GM18907 (cell line): ENCODE measurements around the gene ABL2.
"Not testable (repeated sequence)": the region's sequence is repeated elsewhere in the genome, so short reads cannot be mapped to it uniquely, and the experiment has no call there.

Experiments used
- ATAC-seq: cut with Tn5 transposase; IDR thresholded peaks from one replicate; pipeline ENCODE4 v1.9.1; 2021; ENCODE audit warnings: mild to moderate bottlenecking, moderate library complexity; ENCODE audit not compliant: unreplicated experiment

ABL2 gene

DNA sequence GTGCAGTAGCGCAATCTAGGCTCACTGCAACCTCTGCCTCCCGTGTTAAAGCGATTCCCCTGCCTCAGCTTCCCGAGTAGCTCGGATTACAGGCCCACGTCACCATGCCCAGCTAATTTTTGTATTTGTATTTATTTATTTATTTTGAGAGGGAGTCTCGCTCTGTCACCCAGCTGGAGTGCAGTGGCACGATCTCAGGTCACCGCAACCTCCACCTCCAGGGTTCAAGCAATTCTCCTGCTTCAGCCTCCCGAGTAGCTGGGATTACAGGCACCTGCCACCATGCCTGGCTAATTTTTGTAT is 59.1 kb downstream of the ABL2 start:
- not testable (repeated sequence) for ATAC-seq

DNA sequence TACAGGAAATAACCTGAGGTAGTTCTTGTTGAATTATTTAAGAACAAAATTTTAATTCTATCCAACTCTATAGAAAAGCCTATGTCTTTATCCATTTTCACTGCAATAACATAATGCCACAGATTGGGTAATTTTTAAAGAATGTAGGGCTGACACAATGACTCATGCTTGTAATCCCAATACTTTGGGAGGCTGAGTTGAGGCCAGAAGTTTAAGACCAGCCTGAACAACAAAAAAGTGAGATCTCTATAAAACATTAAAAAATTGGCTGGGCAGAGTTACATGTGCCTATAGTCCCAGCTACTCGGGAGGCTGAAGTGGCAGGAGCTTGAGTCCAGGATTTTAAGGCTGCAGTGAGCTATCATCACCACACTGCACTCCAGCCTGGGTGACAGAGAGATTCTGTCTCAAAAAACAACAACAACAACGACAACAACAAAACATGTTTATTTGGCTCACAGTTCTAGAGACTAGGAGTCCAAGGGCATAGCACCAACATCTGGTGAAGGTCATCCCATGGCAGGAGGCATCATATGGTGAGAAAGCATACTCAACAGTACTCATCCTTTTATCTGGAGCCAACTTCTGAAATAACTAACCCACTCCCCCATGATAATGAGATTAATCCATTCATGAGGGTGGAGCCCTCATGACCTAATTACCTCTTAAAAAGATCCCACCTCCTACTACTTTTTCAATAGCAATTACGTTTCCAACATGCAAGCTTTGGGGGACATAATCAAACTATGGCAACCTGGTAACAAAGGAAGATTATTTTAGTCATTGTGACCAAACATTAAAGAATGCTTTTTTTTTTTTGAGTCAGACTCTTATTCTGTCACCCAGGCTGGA is 59.6 kb downstream of the ABL2 start:
- no peak for ATAC-seq

- no peak for ATAC-seq
These were observed 60.9 kb downstream of the ABL2 start for GRCh38 chr1:179168536-179168935.

- ATAC-seq, result no peak
These were observed 61.5 kb downstream of the ABL2 start for GRCh38 chr1:179167955-179168354.

DNA sequence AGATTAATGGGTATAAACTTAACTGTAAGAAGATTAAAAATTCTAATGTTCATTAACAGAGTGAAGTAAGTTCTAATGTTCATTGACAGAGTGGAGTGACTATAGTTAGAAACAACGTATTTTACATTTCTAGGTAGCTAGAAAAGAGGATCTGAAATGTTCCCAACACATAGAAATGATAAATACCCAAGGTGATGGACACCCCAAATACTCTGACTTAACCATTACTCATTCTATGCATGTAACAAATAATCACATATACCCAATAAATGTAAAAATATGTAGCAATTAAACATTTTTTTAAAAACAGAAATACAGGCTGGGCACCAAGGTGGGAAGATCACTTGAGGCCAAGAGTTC is 62.1 kb downstream of the ABL2 start:
- ATAC-seq, result peak; percentile 57

- ATAC-seq, result peak; percentile 17
These were observed 62.6 kb downstream of the ABL2 start for GRCh38 chr1:179166663-179167417.

- no peak for ATAC-seq
These were observed 65.0 kb downstream of the ABL2 start for GRCh38 chr1:179164494-179164893.

DNA sequence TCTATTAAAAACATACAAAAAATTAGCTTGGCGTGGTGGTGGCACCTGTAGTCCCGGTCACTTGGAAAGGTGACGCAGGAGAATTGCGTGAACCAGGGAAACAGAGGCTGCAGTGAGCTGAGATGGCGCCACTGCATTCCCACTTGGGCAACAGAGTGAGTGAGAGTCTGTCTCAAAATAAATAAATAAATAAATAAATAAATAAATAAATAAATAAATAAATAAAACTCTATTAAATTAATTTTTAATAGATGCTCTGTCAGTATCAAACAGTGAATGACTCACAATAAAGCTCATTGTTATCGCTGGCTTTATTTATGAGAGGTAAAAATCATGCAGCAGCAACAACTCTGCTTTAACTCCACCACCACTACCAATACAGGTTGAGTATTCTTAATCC is 72.8 kb downstream of the ABL2 start:
- ATAC-seq, result no peak

DNA sequence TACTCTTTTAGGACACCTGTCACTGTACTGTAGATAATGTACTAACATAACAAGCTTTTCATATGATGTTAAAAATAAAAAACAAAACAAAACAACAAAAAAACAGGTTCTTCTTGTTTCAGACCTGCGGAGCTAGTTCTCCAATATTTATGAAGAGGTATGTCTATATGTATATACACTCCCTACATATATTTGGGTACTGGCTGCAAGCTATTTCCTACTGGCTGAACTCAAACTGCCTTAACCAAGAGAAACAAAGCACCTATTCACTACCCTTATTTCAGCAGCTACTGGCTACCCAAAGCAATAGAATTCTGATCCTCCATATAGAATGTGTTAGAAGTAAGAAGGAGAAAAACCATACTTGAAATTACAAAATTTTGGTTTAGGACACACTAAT is 73.5 kb downstream of the ABL2 start:
- no peak for ATAC-seq

GRCh38 chr1:179155615-179156014 is 73.9 kb downstream of the ABL2 start:
- no peak for ATAC-seq

DNA sequence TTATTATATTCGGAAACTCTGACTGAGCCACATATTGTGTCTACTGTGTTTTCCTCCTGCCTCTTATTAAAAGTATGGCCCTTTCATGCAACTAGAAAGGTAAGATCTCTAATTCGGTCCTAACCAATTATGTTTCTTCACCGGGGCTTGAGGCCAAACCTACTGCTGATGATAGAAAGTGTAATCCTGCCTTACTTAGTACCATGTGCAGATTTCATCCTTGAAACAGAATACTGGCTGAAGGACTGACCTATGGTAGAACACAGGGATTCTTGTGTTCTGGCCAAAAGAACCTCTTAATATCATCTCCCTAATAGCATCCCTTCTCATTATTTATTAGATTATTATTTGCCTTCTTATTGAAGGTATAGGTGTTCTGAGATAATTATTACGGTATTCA is 75.0 kb downstream of the ABL2 start:
- ATAC-seq, result no peak

DNA sequence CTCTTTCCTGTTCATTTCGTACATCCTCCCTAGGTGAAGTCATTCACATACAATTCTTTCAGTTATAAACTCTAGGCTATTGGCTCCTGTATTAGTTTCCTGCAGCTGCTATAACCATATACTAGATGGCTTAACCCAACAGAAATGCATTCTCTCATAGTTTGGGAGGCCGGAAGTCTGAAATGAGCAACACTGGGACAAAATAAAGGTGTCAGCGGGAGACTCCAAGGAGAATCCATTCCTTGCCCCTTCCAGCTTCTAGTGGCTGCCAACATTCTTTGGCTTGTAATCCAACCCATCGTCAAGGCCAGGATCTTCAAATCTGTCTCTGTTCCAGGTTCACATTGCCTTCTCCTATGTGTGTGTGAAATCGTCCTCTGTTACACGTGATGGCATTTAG is 76.3 kb downstream of the ABL2 start:
- ATAC-seq, result no peak

DNA sequence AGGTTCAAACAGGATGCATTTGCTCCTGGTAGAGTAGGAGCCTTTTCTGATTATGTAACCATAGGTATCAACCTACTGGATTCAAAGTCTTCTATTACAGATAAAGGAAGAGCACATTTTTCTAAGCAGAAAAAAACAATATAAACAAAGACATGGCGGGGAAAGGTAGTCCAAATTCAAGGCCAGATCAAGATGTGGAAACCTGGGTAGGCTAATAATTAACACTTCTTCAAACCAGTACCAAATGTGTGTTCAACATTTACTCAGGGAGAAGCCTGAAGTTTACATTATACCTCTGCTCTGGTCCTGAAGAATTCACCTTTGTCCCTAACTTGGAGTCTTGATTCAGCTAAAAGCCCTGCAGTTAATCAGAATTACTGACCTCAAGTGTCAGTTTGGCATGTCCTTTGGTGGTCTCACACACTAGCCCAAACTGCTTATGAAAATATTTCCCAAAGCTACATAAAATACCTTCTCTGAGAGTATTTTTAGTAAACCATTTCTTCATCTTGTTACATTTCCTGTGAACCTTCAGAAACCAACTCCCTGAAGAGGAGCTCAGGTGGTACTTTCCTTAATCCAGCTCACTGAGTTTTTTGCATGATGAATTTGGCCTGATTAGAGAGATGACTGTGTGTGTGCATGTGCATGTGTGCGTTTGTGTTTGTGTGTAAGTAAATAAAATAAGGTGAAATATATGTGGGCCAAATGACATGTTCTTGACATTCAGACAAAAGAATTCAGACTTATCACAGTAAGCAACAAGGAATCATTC is 77.4 kb downstream of the ABL2 start:
- peak; percentile 78 for ATAC-seq

GRCh38 chr1:179146911-179147310 is 82.6 kb downstream of the ABL2 start:
- no peak for ATAC-seq

GRCh38 chr1:179146476-179146875 is 83.0 kb downstream of the ABL2 start:
- no peak for ATAC-seq

GRCh38 chr1:179145521-179145920 is 84.0 kb downstream of the ABL2 start:
- ATAC-seq, result no peak

DNA sequence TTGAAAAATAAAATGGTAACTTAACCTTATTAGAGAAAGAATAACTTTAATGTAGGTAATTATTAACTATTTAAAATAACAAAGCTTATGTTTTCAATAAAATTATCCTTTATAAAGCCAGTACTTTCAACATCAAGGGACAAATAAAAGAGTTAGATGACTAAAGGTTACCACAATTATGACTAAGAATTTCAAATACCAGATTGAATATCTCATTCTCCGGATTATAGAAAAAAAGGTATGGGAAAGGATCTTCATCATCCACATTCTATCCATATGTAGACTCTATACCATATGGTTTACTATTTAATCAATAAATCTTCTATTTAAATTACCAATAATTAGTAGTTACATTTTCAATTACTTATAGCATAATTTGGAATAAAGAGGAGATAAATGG is 84.9 kb downstream of the ABL2 start:
- ATAC-seq, result no peak

- ATAC-seq, result no peak
These were observed 86.2 kb downstream of the ABL2 start for GRCh38 chr1:179143322-179143721.

GRCh38 chr1:179142889-179143299 is 86.6 kb downstream of the ABL2 start:
- ATAC-seq, result no peak

GRCh38 chr1:179141592-179142251 is 87.8 kb downstream of the ABL2 start:
- ATAC-seq, result no peak

DNA sequence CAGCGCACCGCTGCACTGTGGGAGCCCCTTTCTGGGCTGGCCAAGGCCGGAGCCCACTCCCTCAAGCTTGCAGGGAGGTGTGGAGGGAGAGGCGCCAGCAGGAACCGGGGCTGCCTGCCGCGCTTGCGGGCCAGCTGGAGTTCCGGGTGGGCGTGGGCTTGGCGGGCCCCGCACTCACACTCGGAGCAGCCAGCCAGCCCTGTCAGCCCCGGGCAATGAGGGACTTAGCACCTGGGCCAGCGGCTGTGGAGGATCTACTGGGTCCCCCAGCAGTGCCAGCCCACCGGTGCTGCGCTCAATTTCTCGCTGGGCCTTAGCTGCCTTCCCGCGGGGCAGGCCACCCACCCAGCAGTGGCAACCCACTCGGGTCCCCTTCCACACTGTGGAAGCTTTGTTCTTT is 90.7 kb downstream of the ABL2 start:
- not testable (repeated sequence) for ATAC-seq
